Caco-2 (cell line): Measurements from ENCODE around the gene SETD6. TPM values are rescaled to one million over a fixed set of nuclear protein-coding genes. Genes with fewer than 3 reads are reported as not detected.

ENCODE experiments used
- BruUV-seq: library from RNA; stranded (reverse); fragments of 400-500 nt; replicated peaks from 2 replicates; lab custom pipeline; 2021; lab: Mats Ljungman, UMichigan
- CTCF ChIA-PET: fragments of 300-600 bp; sonication (Branson Sonifier 250); formaldehyde crosslinking; loops from one replicate; lab custom pipeline; 2022; ENCODE audit warnings: antibody characterized with exemption; lab: Charles Lee
- POLR2A ChIA-PET: fragments of 300-600 bp; sonication (Branson Sonifier 250); formaldehyde crosslinking; loops from one replicate; lab custom pipeline; 2022; ENCODE audit warnings: antibody characterized with exemption; lab: Charles Lee
- DNase-seq, 2 experiments: peaks; one replicate each; pipeline versions ENCODE4 v3.0.0 to v3.0.0-alpha.2; 2020 to 2022
- H3K27me3 ChIP-seq: replicated peaks from 2 replicates; pipeline ENCODE4 v1.6.0; 2011; ENCODE audit warnings: low read length; ENCODE audit not compliant: control insufficient read depth, insufficient read depth
- H3K36me3 ChIP-seq: 2 replicates; pipeline ENCODE4 v1.5.1; 2011; ENCODE audit warnings: low read length; ENCODE audit not compliant: control insufficient read depth, insufficient read depth
- H3K4me1 ChIP-seq: fragments of 250-450 bp; sonication (Bioruptor Pico); 2 replicates; pipeline ENCODE4 v1.5.1; 2020; ENCODE audit warnings: mild to moderate bottlenecking
- H3K4me3 ChIP-seq: 2 replicates; pipeline ENCODE4 v1.5.1; 2011; ENCODE audit warnings: low read depth, mild to moderate bottlenecking, control low read depth, low read length
- H3K9me3 ChIP-seq: fragments of 250-450 bp; sonication (Bioruptor Pico); 2 replicates; pipeline ENCODE4 v1.5.1; 2020; ENCODE audit warnings: mild to moderate bottlenecking, moderate library complexity
- H3K27ac Mint-ChIP-seq: one replicate; pipeline ENCODE4 v1.8.0; 2022; ENCODE audit warnings: mixed read lengths; ENCODE audit not compliant: unreplicated experiment
- H3K27me3 Mint-ChIP-seq: one replicate; pipeline ENCODE4 v1.8.0; 2022; ENCODE audit warnings: mixed read lengths; ENCODE audit not compliant: insufficient read depth, unreplicated experiment
- H3K36me3 Mint-ChIP-seq: one replicate; pipeline ENCODE4 v1.8.0; 2022; ENCODE audit warnings: mild to moderate bottlenecking, mixed read lengths; ENCODE audit not compliant: insufficient read depth, unreplicated experiment
- H3K4me1 Mint-ChIP-seq: one replicate; pipeline ENCODE4 v1.8.0; 2022; ENCODE audit warnings: low read depth, mixed read lengths; ENCODE audit not compliant: unreplicated experiment
- H3K4me3 Mint-ChIP-seq: one replicate; pipeline ENCODE4 v1.8.0; 2022; ENCODE audit warnings: mild to moderate bottlenecking, moderate library complexity, mixed read lengths; ENCODE audit not compliant: unreplicated experiment
- H3K9me3 Mint-ChIP-seq: one replicate; pipeline ENCODE4 v1.8.0; 2022; ENCODE audit warnings: mixed read lengths; ENCODE audit not compliant: unreplicated experiment
- intact Hi-C: fragments of 100-400 bp; cut with micrococcal nuclease; formaldehyde crosslinking; loops from one replicate; pipeline ENCODE4 v1.10.0; 2022; ENCODE audit not compliant: unreplicated experiment
- total RNA-seq: library from RNA; stranded (reverse); gene quantifications from 2 replicates; pipeline ENCODE4 v1.2.3, GENCODE V29; 2022
- TF ChIP-seq, protein P1 (sequence below), 2 experiments: fragments of 200-600 bp in 1 of 2; IDR thresholded peaks; 1 replicate in 1 of 2; 2 replicates in 1 of 2; pipeline versions ENCODE4 v1.5.1 to v1.8.0; 2011 to 2022; ENCODE audit warnings: antibody characterized with exemption in 1 of 2, control low read depth in 1 of 2, inconsistent platforms in 1 of 2, low read depth in 1 of 2, low read length in 1 of 2, mild to moderate bottlenecking in 1 of 2, moderate library complexity in 1 of 2; ENCODE audit not compliant: insufficient read depth in 1 of 2, severe bottlenecking in 1 of 2, unreplicated experiment in 1 of 2

The SETD6 gene
- total RNA-seq, 1 experiment from 2014 or later = 41.7 TPM

- H3K27me3 Mint-ChIP-seq = peaks cover 13% of the 10 kb centered on the region
- Histone ChIP-seq H3K27me3 (no peaks in the 10 kb centered on the region), H3K9me3 (no peaks in the 10 kb centered on the region), H3K4me3 (no peak overlapping the region), H3K4me1 (no peaks in the 10 kb centered on the region), H3K36me3 (no peaks in the 10 kb centered on the region)
- H3K27ac Mint-ChIP-seq = no peak overlapping the region
- CTCF ChIA-PET = interaction anchor here (0.5 kb wide), 1 partner anchor 186 kb away, joined by 4 read pairs; no protein-coding TSS in a partner anchor
- BruUV-seq = no TSS peak
- H3K4me3 Mint-ChIP-seq = no peak overlapping the region
- no peaks in the 10 kb centered on the region for H3K36me3 Mint-ChIP-seq
- no peaks in the 10 kb centered on the region for H3K9me3 Mint-ChIP-seq
- H3K4me1 Mint-ChIP-seq = no peaks in the 10 kb centered on the region
- no peak for DNase-seq
- TF ChIP-seq, protein P1, sequence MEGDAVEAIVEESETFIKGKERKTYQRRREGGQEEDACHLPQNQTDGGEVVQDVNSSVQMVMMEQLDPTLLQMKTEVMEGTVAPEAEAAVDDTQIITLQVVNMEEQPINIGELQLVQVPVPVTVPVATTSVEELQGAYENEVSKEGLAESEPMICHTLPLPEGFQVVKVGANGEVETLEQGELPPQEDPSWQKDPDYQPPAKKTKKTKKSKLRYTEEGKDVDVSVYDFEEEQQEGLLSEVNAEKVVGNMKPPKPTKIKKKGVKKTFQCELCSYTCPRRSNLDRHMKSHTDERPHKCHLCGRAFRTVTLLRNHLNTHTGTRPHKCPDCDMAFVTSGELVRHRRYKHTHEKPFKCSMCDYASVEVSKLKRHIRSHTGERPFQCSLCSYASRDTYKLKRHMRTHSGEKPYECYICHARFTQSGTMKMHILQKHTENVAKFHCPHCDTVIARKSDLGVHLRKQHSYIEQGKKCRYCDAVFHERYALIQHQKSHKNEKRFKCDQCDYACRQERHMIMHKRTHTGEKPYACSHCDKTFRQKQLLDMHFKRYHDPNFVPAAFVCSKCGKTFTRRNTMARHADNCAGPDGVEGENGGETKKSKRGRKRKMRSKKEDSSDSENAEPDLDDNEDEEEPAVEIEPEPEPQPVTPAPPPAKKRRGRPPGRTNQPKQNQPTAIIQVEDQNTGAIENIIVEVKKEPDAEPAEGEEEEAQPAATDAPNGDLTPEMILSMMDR (IDR thresholded peaks at IDR 0.05; ENCODE audit: insufficient read depth in 1 of 2, low read depth in 1 of 2, low read length in 1 of 2, severe bottlenecking in 1 of 2, unreplicated experiment in 1 of 2) = no peak
- POLR2A ChIA-PET = no interaction called here
- intact Hi-C loops = no loop called here
Measured at GRCh38 chr16:58475091-58475619, 40.2 kb upstream of the SETD6 start.

DNA sequence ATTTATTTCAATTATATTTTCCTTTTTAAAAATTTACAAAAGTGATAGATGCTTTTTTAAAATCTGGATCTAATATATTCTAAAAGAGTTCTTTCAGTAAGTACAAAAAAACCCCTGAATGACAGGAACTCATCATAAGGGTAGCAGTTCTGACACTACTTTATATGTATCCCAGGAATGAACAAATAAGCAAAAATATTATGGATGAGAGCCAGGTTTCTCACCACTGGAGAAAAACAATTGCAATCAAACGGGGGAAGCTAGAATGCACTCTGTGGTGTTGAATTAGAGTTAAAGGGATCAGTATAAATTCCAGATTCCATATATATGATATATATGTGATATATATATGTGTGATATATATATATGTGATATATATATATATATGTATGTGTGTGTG lies 38.5 kb upstream of the SETD6 start:
- no peaks in the 10 kb centered on the region for H3K36me3 ChIP-seq
- H3K4me3 ChIP-seq = no peak overlapping the region
- intact Hi-C loops = no loop called here
- H3K9me3 Mint-ChIP-seq = no peaks in the 10 kb centered on the region
- H3K27me3 ChIP-seq = no peaks in the 10 kb centered on the region
- TF ChIP-seq, protein P1 (IDR thresholded peaks at IDR 0.05; ENCODE audit: insufficient read depth in 1 of 2, low read depth in 1 of 2, low read length in 1 of 2, severe bottlenecking in 1 of 2, unreplicated experiment in 1 of 2) = no peak
- H3K9me3 ChIP-seq = no peaks in the 10 kb centered on the region
- no peak overlapping the region for H3K27ac Mint-ChIP-seq
- POLR2A ChIA-PET = no interaction called here
- H3K36me3 Mint-ChIP-seq = no peaks in the 10 kb centered on the region
- CTCF ChIA-PET = interaction anchor here (0.6 to 1.8 kb wide), 2 partner anchors 10 to 184 kb away, joined by 4 read pairs; no protein-coding TSS in a partner anchor
- no peaks in the 10 kb centered on the region for H3K4me1 Mint-ChIP-seq
- BruUV-seq = no TSS peak
- peaks cover 10% of the 10 kb centered on the region for H3K27me3 Mint-ChIP-seq
- DNase-seq = no peak
- H3K4me3 Mint-ChIP-seq = no peak overlapping the region
- no peaks in the 10 kb centered on the region for H3K4me1 ChIP-seq

DNA sequence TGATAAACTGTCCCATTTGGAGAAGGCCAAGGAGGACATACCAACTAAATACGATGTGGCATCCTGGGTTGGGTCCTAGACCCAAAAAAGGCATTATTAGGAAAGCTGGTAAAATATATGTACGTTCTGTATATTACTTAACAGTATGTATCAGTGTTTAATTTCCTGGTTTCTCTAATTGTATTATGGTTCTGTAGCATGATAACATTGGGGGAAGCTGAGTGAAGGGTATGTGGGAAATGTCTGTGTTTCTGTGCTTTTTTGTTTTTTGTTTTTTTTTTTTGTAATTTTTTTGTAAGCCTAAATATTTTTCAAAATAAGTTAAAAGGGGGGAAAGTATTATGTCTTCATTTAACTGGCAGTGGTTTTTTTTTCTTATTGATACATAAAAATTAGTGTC lies 36.9 kb upstream of the SETD6 start:
- Mint-ChIP-seq H3K36me3 (no peaks in the 10 kb centered on the region), H3K27me3 (peaks cover 9% of the 10 kb centered on the region), H3K4me3 (no peak overlapping the region), H3K9me3 (no peaks in the 10 kb centered on the region), H3K4me1 (no peaks in the 10 kb centered on the region), H3K27ac (no peak overlapping the region)
- no peaks in the 10 kb centered on the region for H3K9me3 ChIP-seq
- no peaks in the 10 kb centered on the region for H3K4me1 ChIP-seq
- no peak overlapping the region for H3K4me3 ChIP-seq
- no peaks in the 10 kb centered on the region for H3K27me3 ChIP-seq
- no peak for DNase-seq
- no TSS peak for BruUV-seq
- no peaks in the 10 kb centered on the region for H3K36me3 ChIP-seq
- CTCF ChIA-PET = interaction anchor here (1.8 kb wide), 1 partner anchor 9 kb away, joined by 4 read pairs; no protein-coding TSS in a partner anchor
- intact Hi-C loops = no loop called here
- TF ChIP-seq, protein P1 (IDR thresholded peaks at IDR 0.05; ENCODE audit: insufficient read depth in 1 of 2, low read depth in 1 of 2, low read length in 1 of 2, severe bottlenecking in 1 of 2, unreplicated experiment in 1 of 2) = no peak
- POLR2A ChIA-PET = no interaction called here
